Jurkat, Clone E6-1 (cell line): ENCODE measurements around the gene FAM53C.

ENCODE experiments used
- DNase-seq: peaks from one replicate; pipeline ENCODE4 v3.0.0-alpha.2; 2011; ENCODE audit warnings: low read depth, low spot score
- H3K4me3 ChIP-seq: 2 replicates; pipeline ENCODE4 v1.5.1; 2011; ENCODE audit warnings: mild to moderate bottlenecking, low read length, control low read depth, moderate library complexity

FAM53C gene

DNA sequence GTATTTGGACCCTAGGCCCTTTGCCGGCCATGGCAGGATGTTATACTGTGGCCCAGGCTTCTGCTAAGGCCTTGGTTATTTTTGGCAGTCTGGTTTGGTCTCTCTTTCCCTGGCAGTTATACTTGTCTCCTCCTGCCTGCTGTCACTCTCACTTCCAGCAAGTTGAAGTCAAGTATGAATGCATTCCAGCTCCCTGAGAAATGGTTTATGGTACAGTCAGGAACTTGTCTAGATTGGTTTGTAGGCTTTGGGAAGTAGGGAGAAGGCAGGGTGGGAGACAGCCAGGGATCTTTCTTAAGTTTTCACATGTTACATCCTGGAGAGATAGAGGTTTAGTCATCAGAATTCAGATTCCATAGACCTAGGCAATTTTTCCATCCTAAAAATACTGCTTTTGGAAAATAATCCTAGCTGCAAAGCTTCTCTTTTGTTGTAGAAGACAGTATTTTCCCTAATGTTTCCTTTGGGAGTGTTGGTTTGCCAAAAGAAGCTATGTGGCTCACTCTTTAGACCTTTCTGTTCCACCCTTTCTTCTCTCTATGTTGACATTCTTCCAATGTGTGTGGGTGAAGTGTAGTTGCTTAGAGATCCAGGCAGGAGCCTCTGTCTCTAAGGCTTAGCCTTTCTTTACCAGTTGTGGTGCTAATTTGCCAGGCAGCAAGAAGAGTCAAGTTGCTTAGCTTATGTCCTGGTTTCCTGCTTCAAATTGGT lies 11.9 kb downstream of the FAM53C start:
- no peak overlapping the region for H3K4me3 ChIP-seq
- no peak for DNase-seq

DNA sequence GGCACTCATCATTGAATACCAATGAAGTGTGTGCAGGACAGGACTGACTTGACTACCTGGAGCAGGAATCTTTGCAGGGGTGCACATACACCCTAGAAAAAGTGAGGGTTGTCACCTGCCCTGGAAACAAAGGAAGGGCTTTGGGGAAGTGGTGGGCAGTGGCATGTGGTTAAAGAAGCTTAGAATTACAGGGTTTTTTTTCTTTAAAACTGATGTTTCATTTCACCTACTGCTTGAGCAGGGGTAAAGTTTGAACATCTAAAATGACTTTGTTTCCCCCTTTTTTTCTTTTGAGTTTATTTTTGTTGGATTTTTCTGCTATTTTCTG lies 12.5 kb downstream of the FAM53C start:
- no peak overlapping the region for H3K4me3 ChIP-seq
- DNase-seq, result no peak

DNA sequence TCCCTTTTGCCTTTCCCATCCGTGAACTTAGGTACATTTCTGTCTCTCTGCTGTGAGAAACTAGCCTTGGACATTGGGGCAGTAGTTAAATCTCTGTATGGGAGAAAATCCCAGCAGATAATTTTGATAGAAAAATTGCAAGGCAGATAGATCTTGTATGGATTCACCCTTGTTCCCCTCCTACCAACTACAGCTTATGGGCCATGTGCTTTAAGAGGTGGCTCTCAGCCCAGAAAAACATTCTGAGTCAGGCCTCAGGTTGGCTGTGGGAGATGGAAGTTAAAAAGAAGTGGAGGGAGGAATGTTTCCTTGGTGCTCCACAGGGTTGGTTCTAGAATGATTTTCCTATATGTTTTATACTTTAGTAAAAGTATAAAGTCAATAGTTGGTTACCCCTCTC lies 13.0 kb downstream of the FAM53C start:
- H3K4me3 ChIP-seq, result no peak overlapping the region
- DNase-seq, result no peak

DNA sequence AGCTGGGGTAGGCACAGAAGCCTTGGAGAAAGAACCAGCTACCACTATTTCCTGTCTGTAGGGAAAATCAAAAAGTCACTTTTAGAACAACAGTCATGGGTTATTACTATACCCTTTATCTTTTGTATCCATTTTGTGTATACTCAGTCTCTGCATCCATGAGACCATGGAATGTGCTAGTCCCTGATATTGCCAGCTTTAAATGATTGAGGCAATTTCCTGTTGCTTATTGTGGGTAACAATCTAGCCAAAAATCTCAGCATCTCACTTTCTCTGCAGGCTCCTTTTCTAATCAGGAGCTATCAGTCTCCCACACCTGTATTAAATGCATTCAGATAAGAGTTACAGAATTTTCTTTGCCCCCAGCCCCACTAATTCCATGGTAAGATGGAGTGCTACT lies 13.5 kb downstream of the FAM53C start:
- DNase-seq, result peak; percentile 31
- no peak overlapping the region for H3K4me3 ChIP-seq

DNA sequence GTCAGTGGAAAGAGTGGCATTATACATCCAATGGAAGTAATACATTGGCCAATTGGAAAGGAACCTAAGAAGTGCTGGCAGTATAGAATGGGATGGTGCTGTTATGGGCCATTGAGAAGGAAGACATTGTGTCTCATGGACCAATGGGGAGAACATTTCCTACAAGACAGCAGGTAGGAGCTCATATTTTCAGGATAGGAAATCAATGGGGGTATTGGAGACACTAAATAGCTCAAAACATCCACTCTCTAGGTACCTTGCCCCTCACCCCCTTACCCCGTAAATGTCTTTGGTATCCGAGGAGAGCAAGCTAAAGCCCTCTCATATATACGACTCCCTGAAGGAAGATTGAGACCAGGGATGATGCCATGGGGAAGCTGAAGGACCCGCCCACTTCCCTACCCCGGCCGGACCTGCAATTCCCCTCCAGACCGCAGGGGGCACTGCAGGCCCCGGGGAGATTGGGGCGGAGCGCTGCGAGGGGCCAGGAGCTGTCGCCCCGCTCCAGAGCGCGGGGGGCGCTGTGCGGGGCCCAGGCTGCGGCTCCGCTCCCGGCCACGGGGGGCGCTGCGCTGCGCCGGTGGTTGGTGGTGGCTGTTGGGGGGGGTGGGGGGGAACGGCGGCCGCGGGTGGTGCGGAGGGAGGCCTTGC lies 14.1 kb downstream of the FAM53C start, which contains the start of gene KDM3B:
TSS of gene KDM3B (plus strand) at position 615 of the 651 bp plus-strand sequence. CDS start 111 bp downstream, outside the sequence.
- DNase-seq, result peak; percentile 81
- peak within 1 kb of the TSS; percentile 81 for H3K4me3 ChIP-seq

DNA sequence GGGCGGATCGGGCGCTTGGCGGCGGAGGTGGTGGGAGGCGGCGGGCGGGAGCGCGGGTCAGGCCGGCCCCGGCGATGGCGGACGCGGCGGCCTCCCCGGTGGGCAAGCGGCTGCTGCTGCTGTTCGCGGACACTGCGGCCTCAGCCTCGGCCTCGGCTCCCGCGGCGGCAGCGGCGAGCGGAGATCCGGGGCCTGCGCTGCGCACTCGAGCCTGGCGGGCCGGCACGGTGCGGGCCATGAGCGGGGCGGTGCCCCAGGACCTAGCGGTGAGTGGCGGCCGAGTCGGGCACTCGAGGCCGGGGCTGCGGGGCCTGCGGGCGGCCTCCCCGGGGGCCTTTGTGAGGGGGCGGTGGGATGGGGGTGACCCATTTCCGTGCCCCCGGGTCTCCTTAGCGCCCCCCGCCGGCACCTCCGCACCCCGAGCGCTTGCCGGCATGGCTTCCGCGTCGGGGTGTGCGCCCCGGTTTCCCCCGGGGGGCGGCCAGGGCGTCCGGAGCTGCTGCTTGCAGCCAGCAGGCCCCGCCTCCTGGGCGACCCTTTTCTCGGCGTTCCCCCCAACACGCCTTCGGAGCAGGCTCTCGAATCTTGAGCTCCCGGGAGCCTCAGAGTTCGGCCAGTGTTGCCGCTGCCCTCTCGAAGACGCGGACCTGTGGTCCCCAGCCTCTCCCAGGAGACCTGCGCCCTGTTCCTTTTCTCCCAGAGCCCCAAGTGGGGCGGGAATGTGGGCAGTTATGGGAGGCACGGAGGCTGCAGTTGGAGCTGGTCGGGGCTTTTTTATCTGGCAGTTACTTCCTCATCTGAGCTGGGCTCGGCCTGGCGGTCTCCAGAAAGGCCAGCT lies 14.9 kb downstream of the FAM53C start:
- H3K4me3 ChIP-seq, result peak overlapping the region; percentile 81
- DNase-seq, result peak; percentile 23

DNA sequence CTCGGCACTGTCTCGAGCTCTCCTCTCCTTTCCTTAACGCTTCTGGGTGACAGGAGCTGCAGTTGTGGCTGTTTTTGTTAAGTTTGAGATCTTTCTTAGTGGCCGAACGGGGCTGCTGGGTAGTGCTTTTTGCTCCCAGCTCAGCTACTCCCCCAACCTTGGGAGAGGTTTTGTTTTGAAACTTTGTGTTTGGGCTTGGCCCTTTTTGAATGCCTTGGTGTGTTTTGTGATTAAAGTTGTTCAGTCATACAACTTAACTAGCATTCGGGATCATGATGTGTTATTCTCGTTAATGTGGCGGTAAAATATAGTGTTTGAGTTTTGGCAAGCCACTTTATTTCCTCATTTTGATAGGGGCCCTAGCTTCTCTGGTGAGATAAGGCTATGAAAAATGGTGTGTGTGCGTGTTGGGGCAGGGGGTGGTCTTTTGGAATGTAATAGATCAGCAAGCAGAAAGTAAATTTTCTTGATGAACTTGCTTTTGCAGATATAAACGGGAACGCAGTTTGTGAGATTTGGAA lies 15.6 kb downstream of the FAM53C start:
- peak overlapping the region; percentile 81 for H3K4me3 ChIP-seq
- DNase-seq, result no peak

DNA sequence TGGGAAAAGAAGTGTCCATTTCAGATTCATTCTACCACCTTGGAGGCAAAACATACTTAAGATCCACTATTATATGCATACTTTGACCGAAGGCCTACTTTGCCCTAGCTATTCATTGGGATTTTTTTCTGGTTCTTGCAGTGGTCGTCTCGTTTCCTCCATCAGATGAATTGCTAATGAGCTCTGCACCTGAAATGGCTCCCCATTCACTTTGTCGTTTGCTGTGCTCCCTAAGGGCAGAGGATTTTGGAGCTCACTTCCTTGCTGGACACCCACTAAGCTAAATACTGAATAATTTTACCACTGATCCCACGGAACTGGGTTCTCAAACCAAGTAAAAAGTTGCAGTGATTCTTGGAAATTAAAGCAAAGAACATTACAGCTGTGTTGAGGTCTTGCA lies 16.3 kb downstream of the FAM53C start:
- peak overlapping the region; percentile 81 for H3K4me3 ChIP-seq
- DNase-seq, result no peak

DNA sequence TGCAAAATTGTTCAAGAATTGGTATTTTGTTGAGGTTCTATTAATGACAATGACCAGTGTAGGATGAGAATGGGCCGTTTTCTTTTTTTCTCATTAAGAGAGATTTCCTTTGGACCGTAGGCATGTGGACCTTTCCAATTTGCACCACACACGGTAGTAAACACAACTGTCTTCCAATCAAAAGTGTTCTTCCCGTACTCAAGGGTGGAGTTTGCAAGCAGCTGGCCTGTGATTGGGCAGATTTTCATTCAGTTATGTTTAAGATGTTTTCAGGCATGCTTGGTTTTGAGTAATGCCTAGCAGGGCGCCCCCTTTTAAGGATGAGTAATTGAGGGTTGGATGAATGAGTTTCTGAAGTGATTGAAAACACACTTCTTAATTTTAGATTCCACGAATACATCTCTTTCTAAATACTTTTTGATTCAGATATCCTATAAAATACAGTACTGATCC lies 16.9 kb downstream of the FAM53C start:
- peak; percentile 57 for DNase-seq
- H3K4me3 ChIP-seq, result no peak overlapping the region

DNA sequence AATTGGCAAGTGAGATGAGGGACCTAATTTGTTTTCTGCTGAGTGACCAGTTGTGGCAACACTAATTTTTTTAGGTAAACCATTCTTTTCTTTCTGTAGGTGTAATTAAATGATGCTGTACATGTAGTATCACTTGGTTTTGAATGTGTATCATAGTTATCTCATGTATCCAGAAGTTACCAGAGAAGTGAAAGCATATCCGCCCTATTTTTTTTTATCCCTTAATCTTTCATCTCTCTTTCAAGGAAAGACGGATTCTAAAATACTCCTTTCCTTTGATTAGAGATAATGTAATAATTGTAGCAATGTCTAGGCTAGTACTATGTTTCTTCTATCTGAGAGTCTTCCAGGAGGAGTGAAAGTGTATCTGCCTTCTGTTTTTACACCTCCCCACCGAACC lies 21.6 kb downstream of the FAM53C start:
- no peak for DNase-seq
- H3K4me3 ChIP-seq, result no peak overlapping the region

DNA sequence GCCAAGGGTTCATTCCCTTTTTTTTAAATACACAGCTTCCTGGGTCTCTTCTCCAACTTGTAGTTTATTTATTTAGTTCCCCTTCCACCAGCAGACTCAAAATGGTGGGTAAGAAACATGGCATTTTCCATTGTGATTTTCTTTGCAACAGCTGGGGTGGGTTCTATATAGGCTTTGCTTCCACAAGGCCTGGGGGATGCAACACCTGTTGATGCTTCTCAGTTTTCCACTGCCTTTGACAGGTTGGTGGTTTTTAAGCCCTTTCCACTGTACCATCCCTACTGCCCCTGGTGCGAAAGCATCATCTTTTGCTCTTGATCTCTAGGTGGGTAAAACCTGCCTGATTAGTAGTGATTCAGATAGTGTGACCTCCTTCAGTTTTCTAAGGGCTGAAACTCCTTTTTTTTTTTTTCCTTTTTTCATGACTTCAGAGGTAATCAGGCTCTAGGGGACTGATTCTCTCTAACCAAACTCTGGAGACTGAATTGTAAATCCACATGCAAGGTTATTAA lies 22.9 kb downstream of the FAM53C start:
- no peak for DNase-seq
- H3K4me3 ChIP-seq, result no peak overlapping the region

DNA sequence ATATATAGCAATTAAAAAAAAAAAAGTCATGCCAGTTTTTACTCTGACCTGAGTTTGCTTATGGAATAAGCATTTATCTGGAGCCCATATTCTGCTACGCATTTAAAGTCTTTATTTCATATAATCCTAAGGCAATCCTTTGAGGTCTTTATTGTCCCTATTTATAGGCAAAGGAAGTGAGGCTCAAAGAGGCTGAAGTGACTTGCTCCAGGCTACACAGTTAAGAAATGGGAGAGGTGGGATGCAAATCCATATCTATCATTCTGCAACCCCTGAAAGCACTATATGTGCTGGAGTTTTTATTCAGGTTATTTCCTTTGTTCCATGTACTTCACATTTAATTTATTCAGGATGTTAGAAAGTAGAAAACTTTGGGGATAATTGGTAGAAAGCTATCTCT lies 26.5 kb downstream of the FAM53C start:
- no peak for DNase-seq
- H3K4me3 ChIP-seq, result no peak overlapping the region

DNA sequence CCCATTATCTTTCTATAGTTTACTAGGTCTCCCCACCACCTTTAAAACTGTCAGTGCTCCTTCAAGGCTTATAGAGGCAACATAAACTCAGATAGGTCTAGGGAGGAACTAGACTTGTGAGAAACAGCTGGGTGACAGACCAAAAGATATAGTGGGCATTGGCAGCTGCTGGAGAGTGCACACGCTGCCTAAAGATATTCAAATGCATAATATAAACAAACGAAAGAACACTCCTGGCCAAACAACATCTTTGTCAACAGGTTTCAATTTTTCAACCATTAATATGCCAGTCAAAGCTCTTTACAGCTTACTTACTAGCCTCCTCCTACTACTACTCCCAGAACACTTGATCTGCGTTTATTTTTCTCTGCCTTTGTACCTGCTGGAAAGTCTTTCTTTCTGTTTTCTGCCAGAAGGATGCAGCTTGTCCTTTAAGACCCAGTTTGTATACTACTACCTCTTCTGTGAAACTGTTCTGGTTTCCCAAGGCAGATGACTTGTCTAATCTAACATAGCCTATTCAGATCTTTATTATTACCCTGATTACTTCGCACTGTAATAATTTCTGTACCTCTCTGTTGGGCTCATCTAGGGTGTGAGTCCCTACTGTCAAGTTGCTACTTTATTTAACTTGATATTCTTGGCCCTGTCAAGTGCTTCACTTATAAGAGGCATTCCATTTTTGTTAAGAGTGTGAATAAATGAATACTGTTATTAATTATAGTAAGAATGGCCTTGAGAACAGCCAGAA lies 28.7 kb downstream of the FAM53C start:
- DNase-seq, result no peak

DNA sequence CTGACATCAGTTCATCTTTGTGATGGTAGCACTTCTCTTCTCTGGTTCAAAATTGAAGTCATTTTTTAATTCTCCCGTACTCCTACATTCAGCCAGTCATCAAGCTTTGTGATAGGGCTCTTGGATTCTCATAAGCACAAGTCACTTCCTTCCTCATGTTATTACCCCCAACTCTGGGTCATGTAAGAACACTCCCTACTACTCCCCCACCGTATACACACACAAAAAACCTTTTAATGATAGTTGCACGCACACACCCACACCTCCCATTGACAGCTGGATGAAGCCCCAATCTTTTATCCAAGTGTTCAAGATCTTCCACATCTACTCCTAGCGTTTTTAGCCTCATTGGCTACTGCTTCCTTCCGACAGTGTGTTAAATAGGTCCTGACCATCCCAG lies 31.2 kb downstream of the FAM53C start:
- no peak overlapping the region for H3K4me3 ChIP-seq
- no peak for DNase-seq

More for the DNA sequence above, 28.7 kb downstream of the FAM53C start:
- no peak overlapping the region for H3K4me3 ChIP-seq

DNA sequence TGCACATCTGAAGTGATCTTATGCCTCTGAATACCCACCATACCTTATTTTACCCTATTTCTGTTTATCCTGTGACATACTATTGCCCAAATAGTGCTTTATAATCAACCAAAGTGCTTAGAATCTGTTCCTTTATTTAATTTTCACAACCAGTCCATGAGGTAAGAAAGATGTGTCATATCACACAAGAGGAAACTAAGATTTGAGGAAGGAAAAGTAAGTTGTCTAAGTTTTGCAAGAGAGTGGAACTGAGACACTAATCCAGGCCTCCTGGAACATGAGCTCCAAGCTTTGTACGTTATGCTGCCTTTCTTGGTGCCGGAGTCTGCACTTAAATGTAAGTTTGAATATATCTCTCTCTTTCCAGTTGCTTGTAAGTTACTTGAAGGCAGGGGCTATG lies 31.6 kb downstream of the FAM53C start:
- DNase-seq, result no peak
- H3K4me3 ChIP-seq, result no peak overlapping the region

DNA sequence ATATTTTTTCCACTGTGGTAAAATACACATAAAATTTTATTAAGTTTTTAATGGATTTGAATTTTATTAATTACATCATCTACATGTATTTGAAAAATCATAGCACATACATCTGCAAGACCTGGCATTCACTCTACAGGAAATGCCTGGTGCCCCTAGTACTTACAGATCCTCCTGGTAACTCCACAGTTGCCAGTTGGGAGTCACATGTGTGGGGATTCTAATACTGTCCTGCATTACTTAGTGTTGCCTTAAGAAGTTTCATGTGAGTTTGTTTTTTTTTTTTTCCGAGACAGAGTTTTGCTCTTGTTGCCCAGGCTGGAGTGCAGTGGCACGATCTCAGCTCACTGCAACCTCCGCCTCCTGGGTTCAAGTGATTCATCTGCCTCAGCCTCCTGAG lies 32.5 kb downstream of the FAM53C start:
- DNase-seq, result no peak
- no peak overlapping the region for H3K4me3 ChIP-seq

DNA sequence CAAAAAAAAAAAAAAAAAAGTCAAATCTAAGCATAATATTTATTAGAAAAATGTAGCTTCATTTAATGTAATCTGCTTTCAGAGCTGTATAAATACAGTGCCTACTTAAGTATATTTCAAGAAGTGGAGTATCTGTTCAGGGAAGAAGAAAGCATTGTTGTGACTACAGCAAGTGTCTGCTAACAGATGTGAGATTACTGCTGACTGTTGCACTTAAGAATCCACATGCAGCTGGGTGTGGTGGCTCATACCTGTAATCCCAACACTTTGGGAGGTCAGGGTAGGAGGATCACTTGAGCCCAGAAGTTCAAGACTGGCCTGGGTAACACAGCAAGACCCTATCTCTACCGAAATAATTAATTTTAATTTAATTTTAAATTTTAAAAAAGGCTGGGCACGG lies 33.4 kb downstream of the FAM53C start:
- no peak for DNase-seq
- no peak overlapping the region for H3K4me3 ChIP-seq

DNA sequence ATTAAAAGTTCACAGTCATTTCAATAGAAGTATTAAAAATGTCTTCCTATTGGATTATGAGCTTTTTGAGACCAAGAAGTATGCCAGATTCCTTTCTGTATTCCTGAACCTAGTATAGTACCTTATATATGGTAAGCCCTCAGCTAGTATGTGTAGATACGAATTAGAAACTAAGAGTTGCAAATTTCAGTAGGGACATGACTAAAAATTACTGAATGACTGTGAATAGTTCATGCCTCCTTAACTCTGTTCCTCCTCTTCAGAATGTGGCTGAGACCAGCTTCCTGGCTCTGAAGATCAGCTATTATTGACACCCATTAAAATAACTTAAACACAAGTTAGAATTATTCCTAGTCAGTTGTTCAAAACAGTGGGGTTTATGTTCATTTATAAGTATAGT lies 34.2 kb downstream of the FAM53C start:
- H3K4me3 ChIP-seq, result no peak overlapping the region
- DNase-seq, result no peak

DNA sequence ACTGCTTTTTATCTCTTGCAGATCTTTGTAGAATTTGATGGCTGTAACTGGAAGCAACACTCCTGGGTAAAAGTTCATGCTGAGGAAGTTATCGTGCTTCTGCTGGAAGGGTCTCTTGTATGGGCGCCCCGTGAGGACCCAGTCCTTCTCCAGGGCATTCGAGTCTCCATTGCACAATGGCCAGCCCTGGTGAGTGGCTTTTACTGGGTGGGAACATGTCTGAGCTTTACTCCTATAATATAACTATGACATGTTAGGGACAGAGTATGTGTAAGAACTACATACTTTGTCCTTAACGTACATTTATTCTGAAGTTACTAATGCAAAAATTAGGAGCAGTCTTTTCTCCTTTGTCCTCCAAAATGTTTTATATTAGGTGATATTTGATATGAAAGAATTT lies 34.6 kb downstream of the FAM53C start:
- no peak overlapping the region for H3K4me3 ChIP-seq

More for the DNA sequence above, 34.6 kb downstream of the FAM53C start:
- no peak for DNase-seq
